Tibial nerve (tissue), 3 donors: ENCODE data around the gene TMEFF2.

Experiments used
- POLR2A ChIP-seq, 2 donors: fragments of 450-650 bp; IDR thresholded peaks; one replicate each; pipeline ENCODE4 v1.6.1; 2017; ENCODE audit warnings: antibody characterized with exemption in 2 of 2, mild to moderate bottlenecking in 2 of 2, moderate library complexity in 2 of 2
- TF ChIP-seq, protein P1 (sequence below), 5 experiments: fragments of 200-600 bp in 3 of 5; fragments of 450-650 bp in 2 of 5; sonication (generic) in 3 of 5; IDR thresholded peaks; one replicate each; pipeline ENCODE4 v1.5.1; 2016 to 2019; ENCODE audit warnings: antibody characterized with exemption in 5 of 5, mild to moderate bottlenecking in 3 of 5, moderate library complexity in 2 of 5

DNA sequence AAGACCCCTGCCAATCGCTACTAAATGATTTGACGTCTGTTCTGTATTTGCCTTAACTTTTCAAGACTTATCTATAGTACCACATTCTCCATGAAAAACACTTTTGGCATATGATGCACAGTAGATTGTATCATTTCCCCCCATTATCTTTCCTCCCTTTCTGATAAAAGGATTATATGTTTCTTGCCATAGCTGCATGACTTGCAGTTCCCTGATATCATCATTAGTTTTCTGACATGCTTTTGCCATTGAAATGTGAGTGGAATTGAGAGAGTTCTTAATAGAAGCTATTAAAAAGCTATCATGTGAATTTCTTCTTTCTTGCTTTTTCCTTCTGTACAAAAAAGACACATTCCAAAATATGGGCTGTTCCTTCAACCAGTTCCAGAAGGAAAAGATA is 130.3 kb downstream of the TMEFF2 start:
- TF ChIP-seq, protein P1, sequence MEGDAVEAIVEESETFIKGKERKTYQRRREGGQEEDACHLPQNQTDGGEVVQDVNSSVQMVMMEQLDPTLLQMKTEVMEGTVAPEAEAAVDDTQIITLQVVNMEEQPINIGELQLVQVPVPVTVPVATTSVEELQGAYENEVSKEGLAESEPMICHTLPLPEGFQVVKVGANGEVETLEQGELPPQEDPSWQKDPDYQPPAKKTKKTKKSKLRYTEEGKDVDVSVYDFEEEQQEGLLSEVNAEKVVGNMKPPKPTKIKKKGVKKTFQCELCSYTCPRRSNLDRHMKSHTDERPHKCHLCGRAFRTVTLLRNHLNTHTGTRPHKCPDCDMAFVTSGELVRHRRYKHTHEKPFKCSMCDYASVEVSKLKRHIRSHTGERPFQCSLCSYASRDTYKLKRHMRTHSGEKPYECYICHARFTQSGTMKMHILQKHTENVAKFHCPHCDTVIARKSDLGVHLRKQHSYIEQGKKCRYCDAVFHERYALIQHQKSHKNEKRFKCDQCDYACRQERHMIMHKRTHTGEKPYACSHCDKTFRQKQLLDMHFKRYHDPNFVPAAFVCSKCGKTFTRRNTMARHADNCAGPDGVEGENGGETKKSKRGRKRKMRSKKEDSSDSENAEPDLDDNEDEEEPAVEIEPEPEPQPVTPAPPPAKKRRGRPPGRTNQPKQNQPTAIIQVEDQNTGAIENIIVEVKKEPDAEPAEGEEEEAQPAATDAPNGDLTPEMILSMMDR (IDR thresholded peaks at IDR 0.05): no peak
- no peak for TF ChIP-seq POLR2A (IDR thresholded peaks at IDR 0.05)
